Measurements from ENCODE around the gene CLDN10.

The CLDN10 gene

GRCh38 chr13:95603887-95604555 lies 51.5 kb downstream of the CLDN10 start:
- DNase-seq = no peak

GRCh38 chr13:95604556-95604915 lies 52.0 kb downstream of the CLDN10 start:
- DNase-seq = no peak

GRCh38 chr13:95605448-95606125 lies 53.1 kb downstream of the CLDN10 start:
- DNase-seq = no peak

- no peak for DNase-seq
These were observed 54.8 kb downstream of the CLDN10 start for GRCh38 chr13:95607366-95607765.

GRCh38 chr13:95608640-95609323 lies 56.3 kb downstream of the CLDN10 start:
- DNase-seq = no peak

GRCh38 chr13:95614641-95615245 lies 62.2 kb downstream of the CLDN10 start:
- DNase-seq = no peak

GRCh38 chr13:95615539-95615938 lies 63.0 kb downstream of the CLDN10 start:
- no peak for DNase-seq

GRCh38 chr13:95620030-95620824 lies 67.7 kb downstream of the CLDN10 start:
- no peak for DNase-seq

GRCh38 chr13:95620825-95621498 lies 68.4 kb downstream of the CLDN10 start:
- no peak for DNase-seq

GRCh38 chr13:95623141-95623540 lies 70.6 kb downstream of the CLDN10 start:
- DNase-seq = no peak

GRCh38 chr13:95624020-95624419 lies 71.5 kb downstream of the CLDN10 start:
- no peak for DNase-seq

- DNase-seq = no peak
These were observed 74.2 kb downstream of the CLDN10 start for GRCh38 chr13:95626768-95627167.

- no peak for DNase-seq
These were observed 75.1 kb downstream of the CLDN10 start for GRCh38 chr13:95627590-95627989.

- DNase-seq = no peak
These were observed 76.0 kb downstream of the CLDN10 start for GRCh38 chr13:95628488-95628887.

GRCh38 chr13:95629071-95629470 lies 76.6 kb downstream of the CLDN10 start:
- DNase-seq = no peak
